K562 (cell line): ENCODE data around the gene ATP7B. TPM values are rescaled to one million over a fixed set of nuclear protein-coding genes. Genes with fewer than 3 reads are reported as not detected.
A peak's percentile ranks its signal among the peaks of the same experiment; 100 is the strongest.

ENCODE experiments used
- MBD1 ChIP-seq: fragments of 250-450 bp; sonication (Bioruptor Pico); IDR thresholded peaks from 2 replicates; pipeline ENCODE4 v1.8.0; 2022; ENCODE audit warnings: inconsistent platforms
- MECOM ChIP-seq: fragments of 250-450 bp; sonication (Bioruptor Pico); IDR thresholded peaks from 2 replicates; pipeline ENCODE4 v1.8.0; 2022; ENCODE audit warnings: inconsistent platforms
- UBTF ChIP-seq, 2 experiments: IDR thresholded peaks; 2 replicates each; pipeline ENCODE4 v1.6.1; 2012; ENCODE audit warnings: improper control_type of control experiment in 2 of 2, low read depth in 2 of 2, low read length in 2 of 2, borderline replicate concordance in 1 of 2
- VEZF1 ChIP-seq: fragments of 200-800 bp; sonication (Bioruptor generic); IDR thresholded peaks from 2 replicates; pipeline ENCODE4 v1.6.1; 2017; ENCODE audit warnings: missing genetic modification characterization, missing compliant biosample characterization
- polyA plus RNA-seq, 8 experiments: library from polyadenylated mRNA; depleted of rRNA in 4 of 8; stranded (reverse) in 5 of 8; unstranded in 3 of 8; fragments of >200 nt; fragmentation: Nextera tagmentation in 2 of 8; fragmentation: Illumina TruSeq in 1 of 8; extraction: Ambion mirVana in 2 of 8; extraction: Trizol in 1 of 8; gene quantifications; 2 replicates each; pipeline versions ENCODE4 v1.2.1 to v1.2.3, GENCODE V29; 2011 to 2014; ENCODE audit warnings: inconsistent platforms in 1 of 8, missing spikeins in 1 of 8
- total RNA-seq, 7 experiments: library from RNA; depleted of rRNA in 6 of 7; stranded (reverse); fragments of >200 nt in 6 of 7; fragmentation: Illumina TruSeq in 2 of 7; extraction: Trizol in 2 of 7; gene quantifications; 2 replicates each; pipeline versions ENCODE4 v1.2.1 to v1.2.3, GENCODE V29; 2011 to 2021; ENCODE audit warnings: low replicate concordance in 1 of 7

The ATP7B gene
- total and polyA plus RNA-seq, 9 of the 15 experiments (the other 6 are each of a cell fraction or from before 2014, with no cell fraction given) = 1.1 to 20.4 (median 8.5) TPM

GRCh38 chr13:52011632-52012511 lies 622 bp upstream of the ATP7B start, which contains the start of gene ALG11 (continued):
- peak; percentile 73 for TF ChIP-seq VEZF1 (CRISPR knock-in tag)
- TF ChIP-seq MECOM (CRISPR knock-in tag) = no peak
- TF ChIP-seq MBD1 (CRISPR knock-in tag) = no peak
- TF ChIP-seq UBTF (IDR thresholded peaks at IDR 0.05; ENCODE audit: borderline replicate concordance in 1 of 2, low read depth in 2 of 2, low read length in 2 of 2) = 0 out of 4 replicates have a peak, but pooled peaks have one; percentile 3 to 61
